Heart right ventricle (tissue), 16 donors: ENCODE data around the gene CNTROB. TPM values are rescaled to one million over a fixed set of nuclear protein-coding genes. Genes with fewer than 3 reads are reported as not detected.

Experiments
- ATAC-seq, 8 donors: fragments of 200-7000 bp; cut with Tn5 transposase; one replicate each; pipeline ENCODE4 v1.9.1; 2020; ENCODE audit warnings: mild to moderate bottlenecking in 8 of 8, moderate library complexity in 8 of 8, moderate number of reproducible peaks in 1 of 8
- DNase-seq, 2 donors: peaks; one replicate each; pipeline ENCODE4 v3.0.0-alpha.2; 2020
- H3K27ac ChIP-seq, 10 donors: fragments of 200-600 bp; sonication (generic) in 2 of 10; one replicate each; pipeline versions ENCODE4 v1.5.0 to v1.8.0; 2020 to 2022; ENCODE audit warnings: mild to moderate bottlenecking in 3 of 10
- H3K27me3 ChIP-seq, 7 donors: fragments of 200-600 bp; one replicate each; pipeline ENCODE4 v1.8.0; 2021 to 2022; ENCODE audit warnings: mild to moderate bottlenecking in 2 of 7
- H3K36me3 ChIP-seq, 9 donors: fragments of 200-600 bp; sonication (generic) in 1 of 9; one replicate each; pipeline versions ENCODE4 v1.5.0 to v1.8.0; 2020 to 2022; ENCODE audit warnings: mild to moderate bottlenecking in 2 of 9
- H3K4me1 ChIP-seq, 9 donors: fragments of 200-600 bp; sonication (generic) in 1 of 9; one replicate each; pipeline versions ENCODE4 v1.5.0 to v1.8.0; 2020 to 2022; ENCODE audit warnings: mild to moderate bottlenecking in 4 of 9
- H3K4me3 ChIP-seq, 10 donors: fragments of 200-600 bp; sonication (generic) in 2 of 10; one replicate each; pipeline versions ENCODE4 v1.5.0 to v1.8.0; 2020 to 2022; ENCODE audit warnings: mild to moderate bottlenecking in 7 of 10, moderate library complexity in 2 of 10
- H3K9me3 ChIP-seq, 11 donors: fragments of 200-600 bp in 10 of 11; sonication (generic) in 2 of 11; one replicate each; pipeline versions ENCODE4 v1.5.0 to v1.8.0; 2013 to 2022; ENCODE audit warnings: mild to moderate bottlenecking in 2 of 11, control low read depth in 1 of 11, moderate library complexity in 1 of 11
- WGBS, 2 donors: extraction: QIAGEN DNeasy Blood & Tissue Kit; methylation state at CpG; one replicate each; pipeline ENCODE4 v1.1.7; 2013; ENCODE audit warnings: inconsistent platforms in 1 of 2; 5-methylcytosine and 5-hydroxymethylcytosine counted together
- intact Hi-C, 10 donors: fragments of 100-400 bp; cut with DNase I; formaldehyde crosslinking; loops; one replicate each; pipeline versions ENCODE4 v1.11.1 to v1.14.2; 2022
- polyA plus RNA-seq, 2 donors: library from polyadenylated mRNA; stranded (reverse); fragments of 200-250 nt; gene quantifications; one replicate each; pipeline ENCODE4 v1.2.3, GENCODE V29; 2013
- total RNA-seq, 10 donors: library from RNA; stranded (reverse); fragmentation: NEBNext Ultra II Directional in 3 of 10; extraction: Animal tissue kit (Norgen Biotek cat#: 25700) in 3 of 10; gene quantifications; one replicate each; pipeline versions ENCODE4 v1.2.1 to v1.2.4, GENCODE V29; 2021 to 2023
- TF ChIP-seq, protein P1 (sequence below), 9 donors: fragments of 200-600 bp; sonication (generic) in 2 of 9; IDR thresholded peaks; one replicate each; pipeline versions ENCODE4 v1.5.0 to v1.8.0; 2021 to 2022; ENCODE audit warnings: antibody characterized with exemption in 9 of 9, mild to moderate bottlenecking in 5 of 9, moderate library complexity in 1 of 9
- donor health status: Arrhythmogenic right ventricular cardiomyopathy.
- donor health status: ischemic (EF 13 %, LVEDD 7.1; RV severe dilation, severe dysfunction).
- donor health status: healthy with polysubstance abuse.
- donor health status: DM: no; HTN: yes; CAD: no.
- donor health status: DM: no; HTN: no; CAD: no.
- donor health status: ischemic (EF 25% LVEDD 6.9; RV normal size, moderate dysfunction).
- donor health status: ischemic (EF 25% LVEDD 5.7; RV mildly dilated, moderate dysfunction).
- donor health status: healthy.
- donor health status: DM: yes; HTN: yes; CAD: no.
- donor health status: Ischemic cardiomyopathy.
- donor health status: ischemic (EF 35%, LVEDD 5.7; RV mildly dilated, moderate dysfunction).
- donor health status: nonischemic (EF 11% LVEDD 7.7; RV severe dilation, severe dysfunction).
- donor health status: DM: yes; HTN: yes; CAD: no.
- donor health status: PGD.
- donor health status: ischemic (EF 29% LVEDD 5.4; RV normal size, mild dysfunction).
- donor health status: nonischemic (EF 23%, LVEDD 6.1; RV moderate dilation, normal function).

CNTROB gene
- total and polyA plus RNA-seq, 12 donors, result 7.8 to 19.8 (median 11.1) TPM

DNA sequence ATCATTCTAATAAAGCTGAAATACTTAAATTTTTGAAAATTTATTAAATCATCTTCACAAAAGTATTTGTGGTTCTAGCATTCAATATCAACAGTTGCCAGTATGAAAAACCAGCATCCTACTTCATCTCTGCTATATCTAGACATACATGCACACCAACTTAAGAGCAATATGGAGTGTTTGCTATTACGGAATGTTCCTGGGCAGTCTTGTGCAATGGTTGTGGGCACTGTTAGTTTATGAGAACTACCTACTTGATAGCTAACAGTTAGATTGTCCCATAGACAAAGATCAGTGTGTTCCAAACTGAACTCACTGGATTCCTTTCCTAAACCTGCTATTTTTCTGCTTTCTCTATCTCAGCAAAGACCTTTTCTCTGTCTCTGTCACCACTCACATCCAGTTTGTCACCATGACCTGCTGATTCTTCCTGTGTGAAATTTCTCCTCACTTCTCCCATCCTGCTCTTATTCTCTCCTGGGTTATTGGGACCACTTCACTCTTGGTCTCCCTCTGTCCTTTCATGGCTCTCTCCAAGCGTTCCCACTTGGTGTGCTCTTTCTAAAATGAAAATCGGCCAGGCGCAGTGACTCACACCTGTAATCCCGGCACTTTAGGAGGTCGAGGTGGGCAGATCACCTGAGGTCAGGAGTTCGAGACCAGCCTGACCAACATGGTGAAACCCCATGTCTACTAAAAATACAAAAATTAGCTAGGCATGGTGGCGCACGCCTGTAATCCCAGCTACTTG is 27.7 kb downstream of the CNTROB start:
- TF ChIP-seq, protein P1, sequence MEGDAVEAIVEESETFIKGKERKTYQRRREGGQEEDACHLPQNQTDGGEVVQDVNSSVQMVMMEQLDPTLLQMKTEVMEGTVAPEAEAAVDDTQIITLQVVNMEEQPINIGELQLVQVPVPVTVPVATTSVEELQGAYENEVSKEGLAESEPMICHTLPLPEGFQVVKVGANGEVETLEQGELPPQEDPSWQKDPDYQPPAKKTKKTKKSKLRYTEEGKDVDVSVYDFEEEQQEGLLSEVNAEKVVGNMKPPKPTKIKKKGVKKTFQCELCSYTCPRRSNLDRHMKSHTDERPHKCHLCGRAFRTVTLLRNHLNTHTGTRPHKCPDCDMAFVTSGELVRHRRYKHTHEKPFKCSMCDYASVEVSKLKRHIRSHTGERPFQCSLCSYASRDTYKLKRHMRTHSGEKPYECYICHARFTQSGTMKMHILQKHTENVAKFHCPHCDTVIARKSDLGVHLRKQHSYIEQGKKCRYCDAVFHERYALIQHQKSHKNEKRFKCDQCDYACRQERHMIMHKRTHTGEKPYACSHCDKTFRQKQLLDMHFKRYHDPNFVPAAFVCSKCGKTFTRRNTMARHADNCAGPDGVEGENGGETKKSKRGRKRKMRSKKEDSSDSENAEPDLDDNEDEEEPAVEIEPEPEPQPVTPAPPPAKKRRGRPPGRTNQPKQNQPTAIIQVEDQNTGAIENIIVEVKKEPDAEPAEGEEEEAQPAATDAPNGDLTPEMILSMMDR (IDR thresholded peaks at IDR 0.05), result no peak
- Histone ChIP-seq H3K4me3 (no peak overlapping the region), H3K36me3 (no peaks in the 10 kb centered on the region), H3K9me3 (no peaks in the 10 kb centered on the region), H3K27ac (no peak overlapping the region), H3K27me3 (peaks cover 0 to 4% (median 0%) of the 10 kb centered on the region in 7 donors), H3K4me1 (peaks cover 0 to 21% (median 11%) of the 10 kb centered on the region in 9 donors)
- DNase-seq, result no peak
- ATAC-seq, result no peak
- 91 to 97% methylated on average over 9 of the region's 9 CpGs for WGBS, 2 donors
- intact Hi-C loops, result no loop called here

DNA sequence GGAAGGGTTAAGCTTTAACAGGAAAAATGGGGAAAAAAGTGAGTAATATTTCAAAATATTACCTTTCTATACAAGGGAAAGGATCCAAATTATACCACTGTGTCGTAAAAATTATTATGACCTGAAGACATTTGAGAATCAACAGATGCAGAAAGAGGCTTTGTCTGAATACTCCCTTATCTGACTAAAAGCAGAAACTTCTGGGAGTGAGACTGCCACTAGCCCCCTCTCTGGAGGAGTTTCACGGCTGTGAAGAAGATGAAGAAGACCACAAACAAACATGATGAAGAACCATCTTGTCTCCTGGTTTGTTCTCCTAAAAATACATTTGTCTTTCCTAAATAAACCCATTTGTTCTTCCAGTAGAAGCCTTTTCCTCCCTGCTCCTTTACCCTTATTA is 29.4 kb downstream of the CNTROB start:
- ATAC-seq, result no peak
- no peak overlapping the region for H3K4me3 ChIP-seq
- no peaks in the 10 kb centered on the region for H3K9me3 ChIP-seq
- TF ChIP-seq, protein P1 (IDR thresholded peaks at IDR 0.05), result no peak
- intact Hi-C loops, result no loop called here
- no peak overlapping the region for H3K27ac ChIP-seq
- peaks cover 0 to 4% (median 0%) of the 10 kb centered on the region in 7 donors for H3K27me3 ChIP-seq
- H3K36me3 ChIP-seq, result no peaks in the 10 kb centered on the region
- no peak for DNase-seq
- WGBS, 2 donors, result 47 to 48% methylated on average over 2 of the region's 2 CpGs
- peaks cover 0 to 5% (median 3%) of the 10 kb centered on the region in 9 donors for H3K4me1 ChIP-seq

DNA sequence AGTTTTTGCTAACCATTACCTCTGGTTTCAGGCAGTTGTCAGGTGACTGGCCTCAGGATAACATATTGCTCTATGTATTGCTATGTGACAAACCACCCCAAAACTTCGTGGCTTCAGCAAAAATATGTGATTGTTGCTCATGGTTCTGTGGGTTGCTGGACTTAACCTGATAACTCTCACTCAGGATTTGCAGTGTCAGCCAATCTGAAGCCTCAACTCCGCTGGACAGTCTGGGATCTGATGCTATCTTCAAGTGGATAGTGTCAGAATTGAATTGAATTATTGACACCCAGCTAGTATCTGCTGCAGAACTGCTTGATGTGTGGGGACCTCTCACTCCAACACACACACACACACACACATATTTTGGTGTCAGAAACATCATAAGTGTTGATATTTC is 35.7 kb downstream of the CNTROB start:
- intact Hi-C loops, result no loop called here
- H3K4me3 ChIP-seq, result no peak overlapping the region
- H3K27ac ChIP-seq, result no peak overlapping the region
- peaks cover 0 to 7% (median 0%) of the 10 kb centered on the region in 7 donors for H3K27me3 ChIP-seq
- ATAC-seq, result no peak
- H3K4me1 ChIP-seq, result peaks cover 0 to 5% (median 0%) of the 10 kb centered on the region in 9 donors
- TF ChIP-seq, protein P1 (IDR thresholded peaks at IDR 0.05), result no peak
- no peak for DNase-seq
- 59 to 62% methylated on average over 2 of the region's 2 CpGs for WGBS, 2 donors
- no peaks in the 10 kb centered on the region for H3K36me3 ChIP-seq
- no peaks in the 10 kb centered on the region for H3K9me3 ChIP-seq

DNA sequence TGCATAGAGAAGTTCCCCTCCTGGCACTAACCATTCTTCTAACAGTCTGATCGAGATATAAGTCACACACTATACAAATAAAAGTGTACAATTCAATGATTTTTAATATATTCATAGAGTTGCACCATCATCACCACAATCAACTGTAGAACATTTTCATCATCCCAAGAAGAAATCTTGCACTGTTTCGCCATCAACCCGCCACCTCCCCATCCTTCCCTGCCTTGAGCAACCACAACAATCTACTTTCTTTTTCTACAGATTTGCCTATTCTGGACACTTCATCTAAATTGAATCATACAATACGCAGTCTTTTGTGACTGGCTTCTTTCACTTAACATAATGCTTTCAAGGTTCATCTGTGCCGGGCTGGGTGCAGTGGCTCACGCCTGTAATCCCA is 37.4 kb downstream of the CNTROB start:
- H3K4me3 ChIP-seq, result no peak overlapping the region
- no peak for ATAC-seq

More for the DNA sequence above, 37.4 kb downstream of the CNTROB start:
- Histone ChIP-seq H3K36me3 (no peaks in the 10 kb centered on the region), H3K27ac (no peak overlapping the region), H3K27me3 (peaks cover 0 to 7% (median 0%) of the 10 kb centered on the region in 7 donors), H3K9me3 (peaks cover 0 to 8% (median 4%) of the 10 kb centered on the region in 11 donors), H3K4me1 (peaks cover 0 to 5% (median 0%) of the 10 kb centered on the region in 9 donors)
- WGBS, 2 donors, result 88 to 93% methylated on average over 6 of the region's 6 CpGs
- DNase-seq, result no peak
- TF ChIP-seq, protein P1 (IDR thresholded peaks at IDR 0.05), result no peak
- intact Hi-C loops, result no loop called here
